ENCODE results near the gene CNTNAP4.

GRCh38 chr16:76539609-76540008 lies 262.4 kb downstream of the CNTNAP4 start:
- TF ChIP-seq POLR2A (IDR thresholded peaks at IDR 0.05; ENCODE audit: low read length) (no peak), GATA1 (IDR thresholded peaks at IDR 0.05; ENCODE audit: low read depth, low read length) (no peak)
